NT2/D1 (cell line): ENCODE measurements around the gene MMEL1.

ENCODE experiments used
- SUZ12 ChIP-seq: IDR thresholded peaks from 2 replicates; pipeline ENCODE4 v1.6.1; 2011; ENCODE audit not compliant: insufficient read length, insufficient read depth; ENCODE audit errors: extremely low read depth
- ZNF274 ChIP-seq: IDR thresholded peaks from 2 replicates; pipeline ENCODE4 v1.6.1; 2011; ENCODE audit warnings: mild to moderate bottlenecking, low read depth, low read length

DNA sequence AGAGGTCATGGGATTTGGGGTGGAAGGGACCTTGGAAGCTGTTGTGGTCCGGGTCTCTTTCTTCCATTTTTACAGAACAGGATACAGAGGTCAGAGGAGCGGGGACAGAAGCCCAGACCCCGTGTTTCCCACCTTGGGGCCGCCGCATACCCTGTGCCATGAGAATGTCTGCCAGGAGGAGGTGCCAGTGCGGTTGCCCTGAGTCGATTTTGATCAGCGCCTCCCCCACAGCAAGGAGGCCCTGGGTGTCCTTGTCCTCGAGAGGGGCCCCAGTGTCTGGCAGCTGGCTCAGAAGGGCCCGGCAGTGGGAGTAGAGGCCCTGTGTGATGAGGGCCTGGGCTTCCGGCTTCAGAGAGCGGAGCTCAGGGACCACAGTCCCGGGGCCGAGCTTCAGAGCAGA lies 12.3 kb upstream of the MMEL1 start:
- TF ChIP-seq ZNF274 (no peak), SUZ12 (no peak)
